ENCODE data around the gene CRHR1.

CRHR1 gene

DNA sequence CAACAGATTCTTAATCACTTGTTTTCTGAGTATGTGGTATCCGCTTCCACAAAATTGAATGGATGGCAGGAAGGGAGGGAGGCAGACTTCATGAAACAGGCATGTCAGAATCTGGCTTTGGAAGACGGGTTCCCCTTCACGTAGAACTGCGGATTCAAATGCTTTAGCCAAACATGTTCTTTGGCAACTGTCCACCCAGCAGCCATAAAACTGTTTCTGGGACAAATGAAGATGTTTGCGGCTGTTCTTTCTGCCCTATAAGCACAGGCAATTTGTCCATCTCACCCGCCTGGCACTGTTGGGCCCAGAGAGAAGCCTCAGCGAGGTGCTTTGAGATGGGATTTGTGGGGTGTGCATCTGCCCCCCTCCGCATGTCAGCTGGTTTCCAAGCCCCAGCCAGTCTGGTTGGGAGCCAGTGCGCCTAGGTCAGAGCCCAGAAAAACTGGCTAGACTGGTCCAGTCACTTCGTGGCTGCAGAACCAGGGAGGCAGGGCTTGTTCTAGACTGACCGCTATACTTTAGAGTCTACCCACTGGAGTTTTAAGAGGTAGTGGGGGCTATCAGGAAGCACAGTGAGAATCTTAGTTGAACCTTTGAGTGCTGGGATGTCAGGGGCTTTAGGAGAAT is 6.3 kb downstream of the CRHR1 start:
- no peak for TF ChIP-seq GATA2 (IDR thresholded peaks at IDR 0.05; ENCODE audit: low read depth, low read length)
- no peak for TF ChIP-seq GATA3 (IDR thresholded peaks at IDR 0.05; ENCODE audit: low read depth, low read length)

DNA sequence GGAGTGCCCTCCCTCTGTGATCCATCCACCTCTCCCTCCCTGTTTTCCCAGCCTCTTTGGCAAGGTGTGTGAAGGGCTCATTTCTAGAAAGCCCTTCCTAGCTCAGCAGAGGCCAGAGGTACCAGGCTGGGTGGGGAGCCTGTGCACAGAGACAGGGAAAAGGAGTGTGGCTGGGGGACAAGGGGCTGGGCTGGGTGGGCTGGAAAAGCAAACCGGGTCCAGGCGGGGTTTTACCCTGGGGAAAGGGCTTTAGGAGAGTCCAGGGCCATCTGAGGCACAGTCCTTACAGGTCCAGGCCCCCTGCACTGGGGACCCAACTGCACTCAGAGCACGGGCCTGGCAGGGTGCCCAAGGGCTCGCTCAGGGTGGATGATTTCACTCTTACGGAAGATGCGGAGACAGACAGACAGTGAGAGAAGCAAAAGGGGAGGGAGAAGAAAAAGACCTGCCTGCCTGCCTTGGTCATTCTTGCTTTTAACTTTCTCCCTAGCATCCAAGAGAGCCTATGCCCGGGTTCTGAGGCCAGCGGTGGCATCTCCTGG is 7.0 kb downstream of the CRHR1 start:
- TF ChIP-seq GATA3 (IDR thresholded peaks at IDR 0.05; ENCODE audit: low read depth, low read length) (no peak), GATA2 (IDR thresholded peaks at IDR 0.05; ENCODE audit: low read depth, low read length) (no peak)

DNA sequence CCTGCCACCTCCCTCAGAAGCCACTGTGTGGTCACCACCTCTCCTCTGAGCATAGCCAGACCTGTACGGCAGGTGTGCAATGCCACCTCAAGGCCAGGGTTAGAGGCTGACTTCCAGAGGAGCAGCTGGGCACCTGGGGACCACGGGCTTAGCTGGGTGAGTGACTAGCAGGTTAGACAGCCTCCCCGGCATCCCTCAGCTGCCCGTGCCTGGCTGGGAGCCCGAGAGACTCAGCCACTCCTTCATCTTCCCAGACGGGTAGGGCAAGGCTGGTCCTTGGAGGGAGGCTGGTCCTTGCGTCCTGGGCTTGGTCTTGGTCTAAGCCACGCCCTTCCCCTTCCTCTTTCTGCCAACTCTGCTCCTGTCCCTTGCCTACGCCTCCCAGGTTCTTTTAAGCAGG is 7.8 kb downstream of the CRHR1 start:
- no peak for TF ChIP-seq GATA2 (IDR thresholded peaks at IDR 0.05; ENCODE audit: low read depth, low read length)
- TF ChIP-seq GATA3 (IDR thresholded peaks at IDR 0.05; ENCODE audit: low read depth, low read length): no peak

DNA sequence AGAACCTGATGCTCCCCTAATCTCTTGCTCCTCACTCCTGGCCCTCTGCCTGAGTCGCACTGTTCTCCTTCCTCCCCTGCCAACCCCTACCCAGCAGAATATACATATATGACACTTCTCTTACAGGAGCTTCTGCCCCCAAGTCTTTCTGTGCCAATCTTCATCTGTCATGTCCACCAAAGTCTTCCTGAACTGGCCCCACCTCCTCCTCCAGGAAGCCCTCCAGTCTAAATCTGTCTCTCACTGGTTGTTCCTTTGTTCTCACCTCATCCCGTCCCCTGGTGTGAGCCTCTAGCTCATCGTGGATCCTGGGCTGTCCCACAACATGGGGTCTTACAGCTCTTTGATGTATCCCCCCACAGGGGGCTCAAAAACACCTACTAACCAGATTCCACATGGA is 8.3 kb downstream of the CRHR1 start:
- TF ChIP-seq GATA2 (IDR thresholded peaks at IDR 0.05; ENCODE audit: low read depth, low read length) (no peak), GATA3 (IDR thresholded peaks at IDR 0.05; ENCODE audit: low read depth, low read length) (no peak)

DNA sequence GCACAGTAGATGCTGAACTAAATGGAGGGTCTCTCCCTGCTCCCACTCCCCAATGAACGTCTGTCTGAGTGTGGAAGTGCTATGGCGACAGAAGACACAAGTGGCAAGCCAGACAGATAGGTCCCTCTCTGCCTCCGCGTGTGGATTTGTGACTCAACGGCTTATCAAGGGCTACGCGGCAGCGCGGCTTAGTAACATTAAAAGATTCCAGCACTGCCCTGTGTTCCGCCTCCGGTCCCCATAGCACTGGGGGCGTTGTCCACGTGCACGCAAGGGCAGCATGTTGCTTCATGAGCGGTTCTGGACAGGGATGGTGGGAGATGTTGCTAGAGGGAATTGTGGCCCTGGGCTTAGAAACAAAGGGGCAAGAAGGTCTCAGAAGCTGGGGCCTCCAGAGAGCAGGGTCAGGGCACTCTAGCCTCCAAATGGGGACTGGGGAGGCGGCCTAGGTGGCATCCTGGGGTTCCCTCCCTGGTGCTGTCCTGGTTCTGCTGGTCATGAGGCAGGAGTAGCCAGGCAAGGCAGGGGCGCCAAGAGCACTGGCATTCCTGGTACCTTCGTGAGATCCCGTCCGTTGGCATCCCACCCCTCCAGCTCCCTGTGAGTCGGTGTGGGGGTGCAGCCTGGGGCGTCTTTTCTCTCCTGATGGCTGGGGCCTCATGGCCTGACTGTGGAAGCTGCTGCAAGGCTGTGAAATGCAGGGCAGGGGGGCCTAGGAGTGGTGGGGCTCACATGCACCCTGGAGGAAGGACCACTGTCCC is 9.1 kb downstream of the CRHR1 start:
- no peak for TF ChIP-seq GATA2 (IDR thresholded peaks at IDR 0.05; ENCODE audit: low read depth, low read length)
- TF ChIP-seq GATA3 (IDR thresholded peaks at IDR 0.05; ENCODE audit: low read depth, low read length): no peak

DNA sequence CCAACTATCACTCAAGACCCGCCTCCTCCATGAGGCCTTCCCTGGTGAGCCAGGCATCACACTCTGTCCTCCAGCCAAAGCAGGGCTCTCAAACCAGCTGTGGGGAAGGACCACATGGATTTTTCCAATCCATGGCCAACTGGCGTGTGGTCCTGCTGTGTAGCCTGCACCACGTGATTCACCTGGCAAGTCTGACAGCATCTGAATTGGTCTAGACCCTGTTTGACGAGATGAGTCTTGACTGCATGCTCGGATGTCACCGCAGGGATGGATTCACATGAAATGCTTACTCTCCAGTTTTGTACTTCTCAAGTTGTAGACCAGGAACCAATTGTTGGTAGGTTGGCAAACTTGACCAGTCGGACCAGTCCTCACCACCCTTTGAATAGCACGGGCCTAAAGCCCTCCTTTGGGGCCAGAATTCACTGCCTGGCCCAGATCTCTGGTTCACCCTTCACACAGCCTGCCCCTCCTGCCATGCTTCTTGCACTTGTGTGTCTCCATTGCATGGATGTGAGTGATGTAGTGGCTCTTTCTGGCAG is 9.9 kb downstream of the CRHR1 start:
- TF ChIP-seq GATA3 (IDR thresholded peaks at IDR 0.05; ENCODE audit: low read depth, low read length) (no peak), GATA2 (IDR thresholded peaks at IDR 0.05; ENCODE audit: low read depth, low read length) (no peak)

DNA sequence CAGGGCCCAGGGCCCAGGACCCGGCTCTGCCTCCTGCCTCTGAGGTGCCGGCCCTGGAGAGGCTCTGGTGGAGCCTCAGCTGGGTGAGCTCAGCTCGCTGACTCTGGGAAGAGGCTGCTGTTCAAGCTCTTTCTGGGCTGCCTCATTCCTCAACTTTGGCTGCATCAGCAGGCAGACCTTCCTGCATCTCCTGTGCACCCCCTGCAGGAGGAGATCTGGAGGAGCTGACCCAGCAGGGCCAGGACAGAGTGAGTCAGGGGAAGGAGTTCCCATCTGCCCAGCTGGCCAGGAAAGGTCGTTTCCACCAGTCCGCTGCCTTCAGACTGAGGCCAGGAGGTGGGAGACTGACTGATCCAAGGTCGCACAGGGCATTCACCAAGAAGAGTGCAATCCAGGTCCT is 10.7 kb downstream of the CRHR1 start:
- no peak for TF ChIP-seq GATA2 (IDR thresholded peaks at IDR 0.05; ENCODE audit: low read depth, low read length)
- no peak for TF ChIP-seq GATA3 (IDR thresholded peaks at IDR 0.05; ENCODE audit: low read depth, low read length)

DNA sequence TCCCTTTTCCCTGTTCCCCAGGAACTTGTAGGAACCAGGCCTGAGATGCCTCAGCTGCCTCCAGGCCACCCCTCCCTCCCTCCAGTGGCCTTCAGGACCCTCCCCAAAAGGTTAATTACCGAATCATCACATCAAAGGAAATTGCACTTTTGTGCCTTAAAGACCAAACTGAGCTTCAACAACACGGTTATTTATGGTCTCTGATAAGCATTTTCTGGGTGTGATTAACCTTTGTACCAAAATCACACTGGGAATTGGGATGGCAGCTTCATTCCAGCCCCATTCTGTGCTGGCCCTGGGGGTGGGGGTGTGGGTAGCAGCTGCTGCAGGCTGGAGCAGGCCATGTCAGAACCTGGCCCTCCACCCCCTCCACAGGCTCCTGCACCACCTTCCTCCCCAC is 16.7 kb downstream of the CRHR1 start:
- TF ChIP-seq GATA2 (IDR thresholded peaks at IDR 0.05; ENCODE audit: low read depth, low read length): no peak
- TF ChIP-seq GATA3 (IDR thresholded peaks at IDR 0.05; ENCODE audit: low read depth, low read length): no peak

DNA sequence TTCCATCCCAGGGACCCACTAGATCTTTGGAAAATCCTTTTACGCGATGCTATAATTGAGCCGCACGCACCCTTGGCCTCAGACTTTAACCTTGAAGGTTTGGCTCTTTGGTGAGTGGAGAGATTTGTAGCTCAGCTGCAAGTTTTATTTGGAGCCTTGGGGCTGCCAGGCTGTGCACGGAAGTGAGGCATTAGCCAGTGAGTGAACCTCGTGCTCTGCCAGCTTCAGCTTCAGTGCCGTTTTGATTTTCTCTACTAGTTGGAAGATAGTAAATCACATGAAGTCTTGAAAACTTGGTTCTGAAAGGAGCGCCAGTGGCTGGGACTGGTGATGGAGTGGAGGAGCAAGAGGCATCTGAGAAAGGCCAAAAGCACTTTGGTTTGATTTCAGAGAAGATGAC is 17.3 kb downstream of the CRHR1 start:
- TF ChIP-seq GATA2 (IDR thresholded peaks at IDR 0.05; ENCODE audit: low read depth, low read length) (no peak), GATA3 (IDR thresholded peaks at IDR 0.05; ENCODE audit: low read depth, low read length) (no peak)

DNA sequence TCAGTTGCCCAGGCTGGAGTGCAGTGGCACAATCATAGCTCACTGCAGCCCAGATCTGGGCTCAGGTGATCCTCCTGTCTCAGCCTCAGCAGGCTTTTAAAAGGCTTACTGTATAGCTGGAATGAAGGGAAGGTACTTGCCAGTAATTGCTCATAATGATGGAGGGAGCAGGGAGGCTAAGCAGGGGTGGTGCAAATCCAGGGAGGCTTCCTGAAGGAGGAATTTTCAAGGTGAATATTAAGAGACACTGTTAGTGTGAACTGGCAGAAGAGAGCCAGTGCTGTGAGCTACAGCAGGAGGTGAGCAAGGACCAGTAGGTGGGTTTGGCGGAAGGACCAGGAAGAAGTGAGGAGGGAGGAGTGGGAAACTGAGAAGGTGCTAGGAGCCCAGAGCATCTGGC is 24.7 kb downstream of the CRHR1 start:
- no peak for TF ChIP-seq GATA2 (IDR thresholded peaks at IDR 0.05; ENCODE audit: low read depth, low read length)
- TF ChIP-seq GATA3 (IDR thresholded peaks at IDR 0.05; ENCODE audit: low read depth, low read length): no peak

DNA sequence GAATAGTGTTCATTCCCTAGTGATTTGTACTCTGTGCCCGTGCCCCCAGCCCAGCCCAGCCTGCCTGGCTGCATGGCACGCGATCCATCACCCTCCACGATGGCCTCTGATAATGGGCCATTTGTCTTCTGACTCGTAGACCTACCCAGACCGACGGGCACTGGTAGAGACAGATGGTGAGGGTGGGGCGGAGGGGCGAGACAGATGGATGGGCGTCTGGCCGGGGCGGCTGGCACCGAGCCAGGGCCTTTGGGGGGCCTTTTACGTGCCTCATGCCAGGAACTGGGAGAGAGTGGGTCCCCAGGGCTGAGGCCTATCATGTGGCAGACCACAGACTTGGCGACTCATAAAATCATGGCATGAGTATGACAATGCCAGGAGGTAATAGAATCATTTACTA is 25.4 kb downstream of the CRHR1 start:
- TF ChIP-seq GATA2 (IDR thresholded peaks at IDR 0.05; ENCODE audit: low read depth, low read length) (peak; percentile 69), GATA3 (IDR thresholded peaks at IDR 0.05; ENCODE audit: low read depth, low read length) (no peak)

DNA sequence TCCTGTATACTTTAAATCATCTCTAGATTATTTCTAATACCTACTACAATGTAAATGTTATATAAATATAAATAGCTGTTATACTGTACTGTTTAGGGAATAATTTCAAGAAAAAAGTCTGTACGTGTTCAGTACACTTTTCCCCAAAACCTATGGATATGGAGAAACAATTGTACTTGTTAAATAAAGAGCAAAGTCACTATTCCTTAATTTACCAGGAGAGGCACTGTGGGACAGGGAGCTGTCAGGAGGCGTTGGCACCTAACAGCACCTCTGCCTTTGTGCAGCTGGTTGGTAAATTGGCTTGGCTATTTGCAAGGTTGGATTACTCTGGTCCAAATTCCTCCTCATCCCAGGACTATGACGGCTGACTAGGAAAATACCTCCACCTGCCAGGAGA is 28.0 kb downstream of the CRHR1 start:
- no peak for TF ChIP-seq GATA2 (IDR thresholded peaks at IDR 0.05; ENCODE audit: low read depth, low read length)
- TF ChIP-seq GATA3 (IDR thresholded peaks at IDR 0.05; ENCODE audit: low read depth, low read length): no peak

DNA sequence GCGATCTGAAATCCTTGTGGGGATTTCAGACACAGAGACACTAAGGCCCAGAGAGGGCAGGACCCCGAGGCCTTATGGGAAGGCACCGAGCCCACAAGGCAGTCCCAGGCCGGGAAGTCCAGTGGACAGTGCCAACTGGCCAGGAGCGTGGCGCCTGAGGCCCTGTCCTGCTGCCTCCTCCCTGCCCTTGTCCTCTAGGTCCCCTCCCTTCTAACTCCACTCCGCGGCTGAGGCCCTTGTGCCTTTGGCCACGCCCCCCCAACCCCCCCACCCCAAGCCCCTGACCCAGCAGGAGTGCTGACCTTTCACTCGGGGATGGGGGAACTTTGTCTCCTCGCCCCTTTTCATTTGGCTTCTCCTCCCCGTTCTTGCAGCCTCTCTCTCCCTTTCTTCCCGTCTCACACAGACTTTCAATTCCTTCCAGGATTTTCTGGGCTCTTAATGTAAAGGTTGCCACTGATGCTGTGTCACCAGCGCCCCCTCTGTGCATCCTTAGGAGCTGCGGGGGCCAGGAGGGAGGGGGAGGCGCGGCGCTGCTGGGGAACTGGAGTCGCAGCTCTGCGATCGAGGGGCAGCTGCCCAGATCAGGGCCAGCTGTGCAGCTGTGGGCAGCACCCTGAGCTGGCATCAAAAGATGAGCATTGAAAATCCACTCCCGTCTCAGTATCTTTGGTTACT is 29.1 kb downstream of the CRHR1 start:
- TF ChIP-seq GATA2 (IDR thresholded peaks at IDR 0.05; ENCODE audit: low read depth, low read length) (no peak), GATA3 (IDR thresholded peaks at IDR 0.05; ENCODE audit: low read depth, low read length) (no peak)
